Tibial artery (tissue), 4 donors: Measurements from ENCODE around the gene LPP.

Experiments used
- DNase-seq, 2 donors: peaks; one replicate each; pipeline ENCODE4 v3.0.0-alpha.2; 2019
- H3K27ac ChIP-seq, 2 donors: fragments of 200-600 bp; sonication (generic) in 1 of 2; 1 replicate in 1 of 2; 2 replicates in 1 of 2; pipeline ENCODE4 v1.5.1; 2018 to 2019; ENCODE audit warnings: mild to moderate bottlenecking in 1 of 2
- H3K27me3 ChIP-seq, 2 donors: fragments of 200-600 bp; sonication (generic) in 1 of 2; one replicate each; pipeline versions ENCODE4 v1.5.1 to v1.6.0; 2016 to 2019
- H3K36me3 ChIP-seq, 3 donors: fragments of 200-600 bp; sonication (generic) in 2 of 3; one replicate each; pipeline ENCODE4 v1.5.1; 2016 to 2019; ENCODE audit warnings: mild to moderate bottlenecking in 2 of 3
- H3K4me1 ChIP-seq, 4 donors: fragments of 200-600 bp; sonication (generic) in 2 of 4; 1 replicate in 3 of 4; 2 replicates in 1 of 4; pipeline ENCODE4 v1.5.1; 2016 to 2019
- H3K4me3 ChIP-seq, 2 donors: fragments of 200-600 bp; sonication (generic) in 1 of 2; 1 replicate in 1 of 2; 2 replicates in 1 of 2; pipeline ENCODE4 v1.5.1; 2018 to 2019; ENCODE audit warnings: mild to moderate bottlenecking in 2 of 2
- H3K9me3 ChIP-seq, 3 donors: fragments of 200-600 bp; sonication (generic) in 1 of 3; one replicate each; pipeline ENCODE4 v1.5.1; 2016 to 2019
- intact Hi-C: fragments of 100-400 bp; cut with DNase I; formaldehyde crosslinking; loops from one replicate; pipeline ENCODE4 v1.15.0; 2023; ENCODE audit warnings: low total_unique reads
- TF ChIP-seq, protein P1 (sequence below), 2 experiments: fragments of 200-600 bp in 1 of 2; fragments of 450-650 bp in 1 of 2; IDR thresholded peaks; one replicate each; pipeline ENCODE4 v1.5.1; 2017 to 2019; ENCODE audit warnings: antibody characterized with exemption in 2 of 2, mild to moderate bottlenecking in 1 of 2, moderate library complexity in 1 of 2

LPP gene

DNA sequence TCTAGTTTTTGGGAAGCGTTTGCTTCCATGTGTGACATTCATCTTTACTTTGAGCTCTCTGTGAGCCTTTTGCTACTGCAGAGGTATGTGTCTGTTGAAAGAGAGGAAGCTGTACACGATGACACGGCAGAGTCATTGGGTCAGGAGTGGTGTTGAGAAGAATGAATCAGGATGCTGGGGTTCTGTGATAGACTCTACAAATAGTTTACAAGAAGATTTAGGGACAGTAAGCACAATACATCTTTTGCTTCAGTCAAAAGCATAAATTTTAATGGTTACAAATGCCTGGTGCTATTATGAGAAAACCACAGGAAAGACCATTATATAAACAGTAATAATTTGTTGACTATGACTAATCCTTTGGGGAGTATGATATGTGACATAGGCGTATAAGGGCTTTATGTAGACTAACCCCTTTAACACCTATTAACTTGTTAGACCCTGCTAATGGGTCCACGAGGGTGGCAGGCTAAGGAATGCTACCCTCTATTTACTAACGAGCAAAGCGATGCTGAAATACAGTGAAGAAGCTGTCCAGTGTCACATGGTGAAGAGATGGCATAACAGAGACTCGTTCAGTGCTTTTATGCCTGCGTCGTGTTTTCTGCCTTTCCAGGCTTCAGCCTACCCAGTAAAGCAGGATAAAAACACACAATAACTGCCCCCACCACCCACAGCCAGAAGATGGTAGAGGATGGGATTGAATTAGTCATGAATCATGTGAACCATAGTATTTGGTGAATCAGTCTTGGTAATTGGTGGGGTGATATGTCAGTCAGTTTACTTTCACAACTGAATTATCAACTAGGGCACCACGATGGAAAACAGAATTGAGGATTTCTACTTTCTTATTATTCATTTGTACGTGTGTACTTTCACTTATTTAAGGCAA is 118.8 kb downstream of the LPP start:
- H3K27ac ChIP-seq: peak overlapping the region; percentile 90 to 96
- H3K4me3 ChIP-seq: no peak overlapping the region
- no peaks in the 10 kb centered on the region for H3K9me3 ChIP-seq
- TF ChIP-seq, protein P1, sequence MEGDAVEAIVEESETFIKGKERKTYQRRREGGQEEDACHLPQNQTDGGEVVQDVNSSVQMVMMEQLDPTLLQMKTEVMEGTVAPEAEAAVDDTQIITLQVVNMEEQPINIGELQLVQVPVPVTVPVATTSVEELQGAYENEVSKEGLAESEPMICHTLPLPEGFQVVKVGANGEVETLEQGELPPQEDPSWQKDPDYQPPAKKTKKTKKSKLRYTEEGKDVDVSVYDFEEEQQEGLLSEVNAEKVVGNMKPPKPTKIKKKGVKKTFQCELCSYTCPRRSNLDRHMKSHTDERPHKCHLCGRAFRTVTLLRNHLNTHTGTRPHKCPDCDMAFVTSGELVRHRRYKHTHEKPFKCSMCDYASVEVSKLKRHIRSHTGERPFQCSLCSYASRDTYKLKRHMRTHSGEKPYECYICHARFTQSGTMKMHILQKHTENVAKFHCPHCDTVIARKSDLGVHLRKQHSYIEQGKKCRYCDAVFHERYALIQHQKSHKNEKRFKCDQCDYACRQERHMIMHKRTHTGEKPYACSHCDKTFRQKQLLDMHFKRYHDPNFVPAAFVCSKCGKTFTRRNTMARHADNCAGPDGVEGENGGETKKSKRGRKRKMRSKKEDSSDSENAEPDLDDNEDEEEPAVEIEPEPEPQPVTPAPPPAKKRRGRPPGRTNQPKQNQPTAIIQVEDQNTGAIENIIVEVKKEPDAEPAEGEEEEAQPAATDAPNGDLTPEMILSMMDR (IDR thresholded peaks at IDR 0.05): no peak
- H3K4me1 ChIP-seq: peaks cover 0 to 100% (median 76%) of the 10 kb centered on the region in 4 donors
- intact Hi-C loops: loop anchor here (5.0 kb wide), 2 partner anchors 220 to 530 kb away; no protein-coding TSS in a partner anchor
- H3K36me3 ChIP-seq: peaks cover 0 to 5% (median 0%) of the 10 kb centered on the region in 3 donors
- no peaks in the 10 kb centered on the region for H3K27me3 ChIP-seq
- DNase-seq: no peak

DNA sequence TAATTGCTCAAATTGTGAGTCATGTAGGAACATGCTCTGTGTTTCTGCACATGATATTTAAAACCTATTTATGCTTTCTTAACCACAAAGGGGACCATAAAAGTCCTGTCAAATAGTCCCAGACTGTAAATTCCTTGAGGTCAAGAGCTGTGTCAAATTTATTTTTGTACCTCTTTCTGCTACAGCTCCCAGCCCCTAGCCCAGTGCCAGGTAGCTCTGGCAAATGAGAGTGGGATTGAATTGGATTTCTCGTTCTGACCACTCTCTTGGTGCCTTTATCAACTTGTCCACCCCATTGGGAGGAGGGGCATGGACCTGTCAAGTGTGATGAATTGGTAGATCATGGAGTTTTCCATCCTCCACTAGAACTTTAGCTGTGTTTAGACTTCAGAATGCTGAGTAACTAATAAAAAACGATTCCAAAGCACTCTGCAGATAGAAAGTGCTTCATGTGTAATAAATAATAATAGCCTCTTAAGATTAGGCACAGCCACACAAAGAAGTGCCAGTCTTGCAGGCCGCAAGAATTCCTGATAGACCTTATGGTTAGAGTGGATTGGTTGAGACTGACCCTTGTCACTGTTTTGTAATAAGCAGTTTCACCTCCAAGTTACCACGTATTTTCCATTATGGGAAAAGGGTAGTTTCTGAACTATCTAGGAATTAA is 120.4 kb downstream of the LPP start:
- no peak overlapping the region for H3K4me3 ChIP-seq
- no peaks in the 10 kb centered on the region for H3K9me3 ChIP-seq
- H3K27me3 ChIP-seq: no peaks in the 10 kb centered on the region
- peaks cover 0 to 100% (median 75%) of the 10 kb centered on the region in 4 donors for H3K4me1 ChIP-seq
- DNase-seq: no peak
- peak overlapping the region; percentile 90 to 96 for H3K27ac ChIP-seq
- TF ChIP-seq, protein P1 (IDR thresholded peaks at IDR 0.05): no peak
- peaks cover 0 to 5% (median 0%) of the 10 kb centered on the region in 3 donors for H3K36me3 ChIP-seq
- intact Hi-C loops: loop anchor here (5.0 kb wide), 2 partner anchors 222 to 532 kb away; no protein-coding TSS in a partner anchor

GRCh38 chr3:188276375-188276774 is 122.4 kb downstream of the LPP start:
- H3K4me3 ChIP-seq: no peak overlapping the region
- H3K27me3 ChIP-seq: no peaks in the 10 kb centered on the region
- no peak for DNase-seq
- H3K36me3 ChIP-seq: peaks cover 0 to 5% (median 0%) of the 10 kb centered on the region in 3 donors
- H3K4me1 ChIP-seq: peaks cover 0 to 100% (median 73%) of the 10 kb centered on the region in 4 donors
- peak overlapping the region; percentile 90 to 96 for H3K27ac ChIP-seq
- TF ChIP-seq, protein P1 (IDR thresholded peaks at IDR 0.05): no peak
- H3K9me3 ChIP-seq: no peaks in the 10 kb centered on the region
- intact Hi-C loops: no loop called here

DNA sequence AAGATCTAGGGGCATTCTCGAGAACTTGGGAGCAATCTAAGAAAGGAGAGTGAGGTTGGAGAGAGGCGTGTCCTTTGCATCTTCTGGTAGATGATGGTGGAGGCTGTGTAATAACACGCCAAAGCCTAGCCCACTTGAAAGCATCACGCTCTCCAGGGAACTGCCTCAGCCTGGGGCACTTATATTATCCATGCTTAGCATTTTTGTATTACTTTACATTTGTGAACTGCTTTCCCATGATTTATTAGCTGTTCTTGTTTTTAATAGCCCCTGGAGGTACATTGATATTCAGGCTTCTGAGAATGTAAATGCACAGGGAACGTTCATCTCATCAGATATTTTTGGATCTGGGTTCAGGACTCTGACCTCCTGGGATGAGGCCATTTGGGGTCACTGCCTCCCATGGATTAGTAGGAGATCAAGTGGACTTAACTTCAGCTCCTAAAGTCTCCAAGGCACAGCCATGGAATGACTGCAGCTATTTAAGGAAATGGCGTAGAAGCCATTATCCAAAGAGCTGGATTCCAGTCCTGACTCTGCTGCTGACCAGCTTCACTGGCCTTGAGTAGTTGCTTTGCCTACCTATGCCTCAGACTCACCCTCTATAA is 124.9 kb downstream of the LPP start:
- TF ChIP-seq, protein P1 (IDR thresholded peaks at IDR 0.05): no peak
- no peak for DNase-seq
- Histone ChIP-seq H3K36me3 (peaks cover 0 to 5% (median 0%) of the 10 kb centered on the region in 3 donors), H3K9me3 (no peaks in the 10 kb centered on the region), H3K4me1 (peaks cover 0 to 100% (median 74%) of the 10 kb centered on the region in 4 donors), H3K27me3 (no peaks in the 10 kb centered on the region), H3K27ac (peak overlapping the region; percentile 90 to 96), H3K4me3 (no peak overlapping the region)
- intact Hi-C loops: no loop called here

DNA sequence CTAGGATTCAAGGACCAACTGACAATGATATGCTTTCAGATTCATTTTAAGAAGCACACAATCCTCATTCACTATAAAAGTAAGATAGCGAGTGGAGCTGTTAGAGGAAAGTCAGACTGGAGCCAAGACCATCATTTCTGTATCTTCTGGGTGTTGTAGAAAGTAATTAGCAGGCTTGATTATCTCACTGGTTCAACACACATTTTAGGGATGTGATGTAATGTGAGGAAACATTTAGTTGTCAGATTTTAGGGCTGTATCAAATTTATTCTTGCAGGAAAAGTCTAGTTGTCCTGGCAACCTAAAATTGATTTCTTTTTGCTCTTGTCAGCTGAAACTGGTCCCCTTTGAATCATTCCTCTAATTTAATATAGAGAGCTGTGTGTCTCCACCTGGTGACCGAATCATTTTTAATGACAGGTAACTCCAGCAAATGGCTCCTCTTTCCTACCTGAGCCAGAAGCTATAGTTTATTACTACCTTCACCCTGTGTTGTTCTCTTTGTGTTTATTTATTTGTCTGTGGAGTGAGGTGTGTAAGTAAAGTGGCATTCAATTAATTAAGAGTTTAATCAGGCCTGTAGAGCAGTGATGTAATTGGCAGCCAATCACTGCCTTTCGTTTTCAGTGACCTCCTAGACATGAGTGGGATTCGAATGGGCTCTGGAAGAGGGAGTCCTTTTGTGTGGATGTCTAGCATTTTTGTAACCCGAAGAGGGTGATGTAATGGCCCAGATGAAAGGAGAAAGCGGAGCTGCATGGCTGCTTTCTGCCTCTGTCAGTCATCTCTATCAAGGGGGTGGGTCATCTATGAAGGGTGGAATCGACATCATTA is 125.8 kb downstream of the LPP start:
- peaks cover 0 to 100% (median 77%) of the 10 kb centered on the region in 4 donors for H3K4me1 ChIP-seq
- intact Hi-C loops: loop anchor here (10.0 kb wide), 1 partner anchor 665 kb away; no protein-coding TSS in a partner anchor
- TF ChIP-seq, protein P1 (IDR thresholded peaks at IDR 0.05): no peak
- H3K36me3 ChIP-seq: peaks cover 0 to 5% (median 0%) of the 10 kb centered on the region in 3 donors
- H3K27me3 ChIP-seq: no peaks in the 10 kb centered on the region
- H3K27ac ChIP-seq: peak overlapping the region; percentile 90 to 96
- no peaks in the 10 kb centered on the region for H3K9me3 ChIP-seq
- no peak overlapping the region for H3K4me3 ChIP-seq
- DNase-seq: no peak
